Activated CD4-positive, alpha-beta T cell treated with anti-CD3 and anti-CD28 coated beads, Interleukin-2, amount 50 U/mL, for 48 hours (primary cell): ENCODE data around the gene MAP3K6.

Experiments
- DNase-seq, 2 experiments: peaks; one replicate each; pipeline ENCODE4 v3.0.0-alpha.2; 2020

MAP3K6 gene

GRCh38 chr1:27332536-27333281 lies 34.1 kb downstream of the MAP3K6 start:
- peak; percentile 61 to 65 for DNase-seq

- no peak for DNase-seq
Measured at GRCh38 chr1:27331922-27332321, 34.8 kb downstream of the MAP3K6 start.

- DNase-seq, result no peak
Measured at GRCh38 chr1:27331426-27331825, 35.3 kb downstream of the MAP3K6 start.

- DNase-seq, result no peak
Measured at GRCh38 chr1:27330786-27331185, 36.0 kb downstream of the MAP3K6 start.

GRCh38 chr1:27327964-27328363 lies 38.8 kb downstream of the MAP3K6 start:
- no peak for DNase-seq

GRCh38 chr1:27325286-27325685 lies 41.5 kb downstream of the MAP3K6 start:
- DNase-seq, result no peak

- DNase-seq, result no peak
Measured at GRCh38 chr1:27322569-27323240, 44.1 kb downstream of the MAP3K6 start.

- DNase-seq, result peak; percentile 96 to 97
Measured at GRCh38 chr1:27321813-27322568, 44.8 kb downstream of the MAP3K6 start, which contains the start of gene TMEM222. TSS of gene TMEM222 (plus strand) at chr1:27322163. CDS start at chr1:27322198, 35 bp downstream.

GRCh38 chr1:27318596-27318995 lies 48.2 kb downstream of the MAP3K6 start:
- DNase-seq, result no peak

- DNase-seq, result no peak
Measured at GRCh38 chr1:27318136-27318535, 48.6 kb downstream of the MAP3K6 start.

- DNase-seq, result no peak
Measured at GRCh38 chr1:27316860-27317259, 49.9 kb downstream of the MAP3K6 start.

GRCh38 chr1:27314737-27315136 lies 52.0 kb downstream of the MAP3K6 start:
- DNase-seq, result no peak

- DNase-seq, result no peak
Measured at GRCh38 chr1:27314169-27314568, 52.6 kb downstream of the MAP3K6 start.

- no peak for DNase-seq
Measured at GRCh38 chr1:27307874-27308598, 58.7 kb downstream of the MAP3K6 start.

- no peak for DNase-seq
Measured at GRCh38 chr1:27306892-27307761, 59.6 kb downstream of the MAP3K6 start.

- no peak for DNase-seq
Measured at GRCh38 chr1:27306071-27306470, 60.7 kb downstream of the MAP3K6 start.
